ENCODE data around the gene RUFY3. TPM values are rescaled to one million over a fixed set of nuclear protein-coding genes. Genes with fewer than 3 reads are reported as not detected.
"Not testable (repeated sequence)": the region's sequence is repeated elsewhere in the genome, so short reads cannot be mapped to it uniquely, and the experiment has no call there.

Gene RUFY3
- total RNA-seq, 1 experiment from 2014 or later: 42.7 TPM

- Mint-ChIP-seq H3K9me3 (ENCODE audit: unreplicated experiment) (no peaks in the 10 kb centered on the region), H3K27ac (ENCODE audit: low read depth, unreplicated experiment) (no peak overlapping the region), H3K4me1 (ENCODE audit: insufficient read depth, unreplicated experiment) (no peaks in the 10 kb centered on the region), H3K27me3 (ENCODE audit: insufficient read depth, unreplicated experiment) (no peaks in the 10 kb centered on the region), H3K36me3 (ENCODE audit: insufficient read depth, unreplicated experiment) (peaks cover 45% of the 10 kb centered on the region), H3K4me3 (ENCODE audit: unreplicated experiment) (no peak overlapping the region)
- no TSS peak for BruUV-seq (replicated peaks)
- ChIA-PET CTCF (no interaction called here), POLR2A (no interaction called here)
- no peak for DNase-seq (ENCODE audit: unreplicated experiment)
- no peak for TF ChIP-seq CTCF (IDR thresholded peaks at IDR 0.05; ENCODE audit: unreplicated experiment)
- intact Hi-C loops (cut with micrococcal nuclease): no loop called here
Observed at GRCh38 chr4:70768301-70768948, 46.7 kb downstream of the RUFY3 start.

DNA sequence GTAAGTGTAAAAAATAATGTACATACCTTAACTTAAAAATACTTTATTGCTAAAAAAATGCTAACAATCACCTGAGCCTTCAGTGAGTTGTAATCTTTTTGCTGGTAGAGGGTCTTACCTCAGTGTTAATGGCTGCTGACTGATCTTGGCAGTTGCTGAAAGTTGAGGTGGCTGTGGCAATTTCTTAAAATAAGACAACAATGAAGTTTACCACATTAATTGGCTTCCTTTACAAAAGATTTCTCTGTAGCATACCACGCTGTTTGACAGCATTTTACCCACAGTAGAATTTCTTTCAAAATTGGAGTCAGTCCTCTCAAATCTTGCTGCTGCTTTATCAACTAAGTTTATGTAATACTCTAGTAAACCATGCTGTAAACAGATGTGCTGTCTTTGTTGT lies 47.6 kb downstream of the RUFY3 start:
- DNase-seq (ENCODE audit: unreplicated experiment); POLR2A ChIA-PET: not testable (repeated sequence)
- CTCF ChIA-PET: interaction anchor here (0.6 to 1.2 kb wide), 3 partner anchors 75 to 245 kb away, joined by 3 to 4 read pairs (median 3); no protein-coding TSS in a partner anchor

DNA sequence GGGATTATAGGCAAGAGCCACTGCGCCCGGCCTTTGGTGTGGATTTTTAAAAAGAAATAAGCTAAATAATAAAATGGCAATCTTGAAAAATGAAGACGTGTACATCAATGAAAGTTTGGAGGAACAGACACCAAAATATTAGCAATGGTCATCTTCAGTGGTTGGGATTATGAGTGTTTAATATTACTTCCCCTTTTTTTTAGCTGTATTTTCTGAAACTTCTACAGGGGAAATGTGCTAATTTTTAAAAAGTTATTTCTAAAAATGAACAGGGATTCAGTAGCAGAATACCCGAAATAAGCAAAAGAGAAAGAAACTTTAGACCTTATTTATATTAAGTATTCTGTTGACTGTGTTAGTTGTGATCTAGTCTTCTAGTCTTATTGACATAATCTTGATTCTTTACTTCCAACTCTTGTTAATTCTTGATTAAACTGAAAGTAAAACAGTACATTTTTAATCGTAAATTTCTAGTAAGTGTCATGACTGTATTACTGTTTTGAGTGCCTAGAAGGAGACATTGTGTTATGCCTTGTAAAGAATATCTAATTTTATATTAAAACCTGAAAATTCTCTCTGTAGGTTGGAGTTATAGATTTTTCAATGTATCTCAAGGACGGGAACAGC lies 51.3 kb downstream of the RUFY3 start:
- CTCF ChIA-PET: interaction anchor here (0.6 kb wide), 1 partner anchor 121 kb away, joined by 4 read pairs; no protein-coding TSS in a partner anchor
- intact Hi-C loops (cut with micrococcal nuclease): no loop called here
- Mint-ChIP-seq H3K27ac (ENCODE audit: low read depth, unreplicated experiment) (no peak overlapping the region), H3K4me3 (ENCODE audit: unreplicated experiment) (no peak overlapping the region), H3K36me3 (ENCODE audit: insufficient read depth, unreplicated experiment) (peaks cover 31% of the 10 kb centered on the region), H3K9me3 (ENCODE audit: unreplicated experiment) (no peaks in the 10 kb centered on the region), H3K27me3 (ENCODE audit: insufficient read depth, unreplicated experiment) (no peaks in the 10 kb centered on the region), H3K4me1 (ENCODE audit: insufficient read depth, unreplicated experiment) (no peaks in the 10 kb centered on the region)
- no peak for TF ChIP-seq CTCF (IDR thresholded peaks at IDR 0.05; ENCODE audit: unreplicated experiment)
- POLR2A ChIA-PET: interaction anchor here (0.5 to 0.8 kb wide), 2 partner anchors 10 to 71 kb away, joined by 3 to 4 read pairs; no protein-coding TSS in a partner anchor
- no peak for DNase-seq (ENCODE audit: unreplicated experiment)
- BruUV-seq (replicated peaks): no TSS peak

More for the DNA sequence above, 47.6 kb downstream of the RUFY3 start:
- BruUV-seq (replicated peaks); intact Hi-C loops (cut with micrococcal nuclease); H3K27ac Mint-ChIP-seq (ENCODE audit: low read depth, unreplicated experiment); H3K4me1 Mint-ChIP-seq (ENCODE audit: insufficient read depth, unreplicated experiment); H3K27me3 Mint-ChIP-seq (ENCODE audit: insufficient read depth, unreplicated experiment); H3K4me3 Mint-ChIP-seq (ENCODE audit: unreplicated experiment); H3K9me3 Mint-ChIP-seq (ENCODE audit: unreplicated experiment): not testable (repeated sequence)
- peaks cover 39% of the 10 kb centered on the region for H3K36me3 Mint-ChIP-seq (ENCODE audit: insufficient read depth, unreplicated experiment)

- H3K4me3 Mint-ChIP-seq (ENCODE audit: unreplicated experiment): no peak overlapping the region
- TF ChIP-seq CTCF (IDR thresholded peaks at IDR 0.05; ENCODE audit: unreplicated experiment): no peak
- BruUV-seq (replicated peaks): no TSS peak
- intact Hi-C loops (cut with micrococcal nuclease): no loop called here
- CTCF ChIA-PET: no interaction called here
- DNase-seq (ENCODE audit: unreplicated experiment): no peak
- H3K36me3 Mint-ChIP-seq (ENCODE audit: insufficient read depth, unreplicated experiment): peaks cover 57% of the 10 kb centered on the region
- H3K4me1 Mint-ChIP-seq (ENCODE audit: insufficient read depth, unreplicated experiment): no peaks in the 10 kb centered on the region
- H3K27me3 Mint-ChIP-seq (ENCODE audit: insufficient read depth, unreplicated experiment): no peaks in the 10 kb centered on the region
- POLR2A ChIA-PET: no interaction called here
- H3K27ac Mint-ChIP-seq (ENCODE audit: low read depth, unreplicated experiment): no peak overlapping the region
- H3K9me3 Mint-ChIP-seq (ENCODE audit: unreplicated experiment): no peaks in the 10 kb centered on the region
Observed at GRCh38 chr4:70778888-70779422, 57.2 kb downstream of the RUFY3 start.
